Stomach (tissue), 4 donors: ENCODE data around the gene NR1H4.

ENCODE experiments used
- CTCF ChIP-seq, 7 experiments: fragments of 450-650 bp in 4 of 7; fragments of 200-600 bp in 3 of 7; sonication (generic) in 3 of 7; IDR thresholded peaks; one replicate each; pipeline ENCODE4 v1.5.1; 2016 to 2019; ENCODE audit warnings: antibody characterized with exemption in 7 of 7, control low read depth in 2 of 7, mild to moderate bottlenecking in 1 of 7
- EP300 ChIP-seq: sonication (generic); formaldehyde crosslinking; IDR thresholded peaks from one replicate; pipeline ENCODE4 v1.6.1; 2017; ENCODE audit warnings: antibody characterized with exemption
- POLR2A ChIP-seq, 4 donors: fragments of 450-650 bp; IDR thresholded peaks; one replicate each; pipeline ENCODE4 v1.6.1; 2016; ENCODE audit warnings: antibody characterized with exemption in 4 of 4, control low read depth in 2 of 4, mild to moderate bottlenecking in 1 of 4, moderate library complexity in 1 of 4
- POLR2AphosphoS5 ChIP-seq, 3 donors: sonication (generic); formaldehyde crosslinking; IDR thresholded peaks; one replicate each; pipeline ENCODE4 v1.6.1; 2016; ENCODE audit warnings: antibody characterized with exemption in 3 of 3

GRCh38 chr12:100484183-100484886 is 10.7 kb downstream of the NR1H4 start:
- TF ChIP-seq CTCF (IDR thresholded peaks at IDR 0.05) (no peak), POLR2A (IDR thresholded peaks at IDR 0.05) (no peak), EP300 (no peak), POLR2AphosphoS5 (IDR thresholded peaks at IDR 0.05) (no peak)
